ENCODE data around the gene CXCL8.

GRCh38 chr4:73714647-73715046 lies 25.7 kb upstream of the CXCL8 start:
- no peak for TF ChIP-seq GATA2 (IDR thresholded peaks at IDR 0.05; ENCODE audit: low read depth, low read length)
- TF ChIP-seq GATA3 (IDR thresholded peaks at IDR 0.05; ENCODE audit: low read depth, low read length): no peak
